ENCODE data around the gene CRTAC1. TPM values are rescaled to one million over a fixed set of nuclear protein-coding genes. Genes with fewer than 3 reads are reported as not detected.

Gene CRTAC1
- total RNA-seq, 1 experiment from 2014 or later, result 0.46 TPM

GRCh38 chr10:98020254-98020653 is 10.2 kb downstream of the CRTAC1 start:
- H3K4me1 Mint-ChIP-seq, result no peaks in the 10 kb centered on the region

More at GRCh38 chr10:98020254-98020653, 10.2 kb downstream of the CRTAC1 start:
- Histone ChIP-seq H3K23ac (ENCODE audit: insufficient read length, low read depth, low read length) (no peak overlapping the region), H3K4me1 (ENCODE audit: insufficient read depth, low read length) (no peaks in the 10 kb centered on the region), H3K79me2 (ENCODE audit: insufficient read depth, low read length) (no peaks in the 10 kb centered on the region), H3K18ac (ENCODE audit: insufficient read length, low read depth, low read length) (no peak overlapping the region), H3K27ac (ENCODE audit: insufficient read length, low read depth, low read length) (no peak overlapping the region), H2BK5ac (ENCODE audit: insufficient read length, low read length) (no peak overlapping the region), H3K4ac (ENCODE audit: low read depth, low read length) (no peak overlapping the region), H4K91ac (ENCODE audit: insufficient read length, low read depth, low read length) (no peak overlapping the region), H3K79me1 (ENCODE audit: insufficient read depth, low read depth, low read length, poor library complexity, severe bottlenecking) (no peaks in the 10 kb centered on the region), H2BK15ac (ENCODE audit: low read depth, low read length) (no peak overlapping the region), H4K5ac (ENCODE audit: insufficient read length, low read depth, low read length) (no peak overlapping the region), H3K4me2 (ENCODE audit: insufficient read depth, insufficient read length, low read length) (no peak overlapping the region), H3K56ac (ENCODE audit: insufficient read length, low read depth, low read length) (no peak overlapping the region), H2BK12ac (ENCODE audit: insufficient read length, low read depth, low read length) (no peak overlapping the region), H4K20me1 (ENCODE audit: control insufficient read depth, insufficient read depth, insufficient read length) (no peaks in the 10 kb centered on the region), H3K27me3 (ENCODE audit: insufficient read depth, low read length) (no peaks in the 10 kb centered on the region), H3K9me3 (ENCODE audit: control insufficient read depth, low read depth, low read length) (no peaks in the 10 kb centered on the region), H3K23me2 (ENCODE audit: insufficient read length, low read depth, low read length, poor library complexity, severe bottlenecking) (no peaks in the 10 kb centered on the region), H3T11ph (ENCODE audit: low read length) (no peak overlapping the region), H2AK5ac (ENCODE audit: insufficient read length, low read length) (no peak overlapping the region), H2BK120ac (ENCODE audit: low read depth, low read length, poor library complexity, severe bottlenecking) (no peak overlapping the region), H2AFZ (ENCODE audit: low read length) (no peak overlapping the region), H4K8ac (replicated peaks; ENCODE audit: insufficient read length, low read depth, low read length) (no peak overlapping the region), H3K14ac (ENCODE audit: insufficient read depth, low read length) (no peak overlapping the region), H2BK20ac (ENCODE audit: low read depth, low read length, poor library complexity, severe bottlenecking) (no peak overlapping the region), H3K9ac (ENCODE audit: extremely low read depth, insufficient read length, low read length) (no peak overlapping the region)
- WGBS (ENCODE audit: extremely low coverage, insufficient read length, low lambda C conversion rate), result no CpG with 5 or more reads among the region's 3 CpGs
- DNase-seq, result no peak
- Mint-ChIP-seq H3K27me3 (ENCODE audit: low read depth) (peaks cover 38% of the 10 kb centered on the region), H3K9me3 (no peaks in the 10 kb centered on the region), H3K27ac (no peak overlapping the region), H3K4me3 (no peak overlapping the region; a peak in 1 of 5 replicates), H3K36me3 (ENCODE audit: insufficient read depth in 1 of 3, low read depth in 3 of 3) (no peaks in the 10 kb centered on the region)
- no peak for TF ChIP-seq CTCF (conservative IDR thresholded peaks at IDR 0.05)

Data from H9 (cell line).